HEK293T (cell line): Measurements from ENCODE around the gene LIPK.

Experiments used
- ARNT ChIP-seq: fragments of 450-650 bp; IDR thresholded peaks from 2 replicates; pipeline ENCODE4 v1.6.1; 2017; ENCODE audit warnings: mild to moderate bottlenecking
- BHLHE40 ChIP-seq: fragments of 450-650 bp; IDR thresholded peaks from 2 replicates; pipeline ENCODE4 v1.6.1; 2016; ENCODE audit warnings: mild to moderate bottlenecking, moderate library complexity, borderline replicate concordance
- CTBP1 ChIP-seq: fragments of 450-650 bp; IDR thresholded peaks from 2 replicates; pipeline ENCODE4 v1.6.1; 2016; ENCODE audit warnings: borderline replicate concordance
- FOXA1 ChIP-seq: fragments of 450-650 bp; IDR thresholded peaks from 2 replicates; pipeline ENCODE4 v1.6.1; 2016; ENCODE audit warnings: mild to moderate bottlenecking
- FOXK2 ChIP-seq: fragments of 450-650 bp; IDR thresholded peaks from 2 replicates; pipeline ENCODE4 v1.6.1; 2016; ENCODE audit warnings: mild to moderate bottlenecking
- FOXM1 ChIP-seq: fragments of 450-650 bp; IDR thresholded peaks from 2 replicates; pipeline ENCODE4 v1.6.1; 2017; ENCODE audit warnings: mild to moderate bottlenecking, borderline replicate concordance
- HDGF ChIP-seq: fragments of 450-650 bp; IDR thresholded peaks from 2 replicates; pipeline ENCODE4 v1.6.1; 2017; ENCODE audit warnings: antibody characterized with exemption, borderline replicate concordance
- NFRKB ChIP-seq: fragments of 450-650 bp; IDR thresholded peaks from 2 replicates; pipeline ENCODE4 v1.6.1; 2016; ENCODE audit warnings: mild to moderate bottlenecking, moderate library complexity
- SP1 ChIP-seq: fragments of 450-650 bp; IDR thresholded peaks from 2 replicates; pipeline ENCODE4 v1.6.1; 2017
- SUZ12 ChIP-seq: fragments of 450-650 bp; IDR thresholded peaks from 2 replicates; pipeline ENCODE4 v1.6.1; 2016; ENCODE audit warnings: mild to moderate bottlenecking
- TARDBP ChIP-seq: fragments of 450-650 bp; IDR thresholded peaks from 2 replicates; pipeline ENCODE4 v1.6.1; 2016
- TF ChIP-seq, protein P1 (sequence below): fragments of 450-650 bp; IDR thresholded peaks from 2 replicates; pipeline ENCODE4 v1.6.1; 2016

DNA sequence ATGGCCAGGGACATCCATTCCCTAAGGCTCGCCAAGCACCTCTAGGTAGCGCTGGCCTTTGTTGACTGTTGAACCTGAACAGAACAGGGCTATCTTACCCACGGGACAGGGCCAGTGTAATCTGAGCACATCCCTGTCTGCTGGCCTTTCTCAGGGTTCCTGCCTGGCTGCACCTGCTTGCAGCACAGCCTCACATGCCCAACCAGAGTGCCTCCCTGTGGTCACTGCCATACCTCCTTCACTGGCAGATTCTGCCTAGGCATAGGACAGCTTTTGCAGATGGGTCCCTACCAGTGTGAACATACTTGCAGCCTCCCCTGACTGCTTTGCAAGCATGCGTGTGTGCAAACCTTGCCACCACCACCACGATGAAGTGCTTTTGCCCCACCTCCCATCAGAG lies 38.0 kb downstream of the LIPK start:
- TF ChIP-seq SP1 (no peak), NFRKB (no peak), HDGF (no peak), ARNT (no peak), TARDBP (no peak), FOXM1 (no peak), BHLHE40 (no peak), SUZ12 (no peak), FOXA1 (no peak), CTBP1 (no peak), FOXK2 (no peak)
- TF ChIP-seq, protein P1, sequence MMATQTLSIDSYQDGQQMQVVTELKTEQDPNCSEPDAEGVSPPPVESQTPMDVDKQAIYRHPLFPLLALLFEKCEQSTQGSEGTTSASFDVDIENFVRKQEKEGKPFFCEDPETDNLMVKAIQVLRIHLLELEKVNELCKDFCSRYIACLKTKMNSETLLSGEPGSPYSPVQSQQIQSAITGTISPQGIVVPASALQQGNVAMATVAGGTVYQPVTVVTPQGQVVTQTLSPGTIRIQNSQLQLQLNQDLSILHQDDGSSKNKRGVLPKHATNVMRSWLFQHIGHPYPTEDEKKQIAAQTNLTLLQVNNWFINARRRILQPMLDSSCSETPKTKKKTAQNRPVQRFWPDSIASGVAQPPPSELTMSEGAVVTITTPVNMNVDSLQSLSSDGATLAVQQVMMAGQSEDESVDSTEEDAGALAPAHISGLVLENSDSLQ: no peak
